HG03064 (cell line): Measurements from ENCODE around the gene IDH1.
"Not testable (repeated sequence)": the region's sequence is repeated elsewhere in the genome, so short reads cannot be mapped to it uniquely, and the experiment has no call there.

ENCODE experiments used
- ATAC-seq: cut with Tn5 transposase; IDR thresholded peaks from one replicate; pipeline ENCODE4 v1.9.1; 2021; ENCODE audit warnings: low read depth; ENCODE audit not compliant: unreplicated experiment

IDH1 gene

DNA sequence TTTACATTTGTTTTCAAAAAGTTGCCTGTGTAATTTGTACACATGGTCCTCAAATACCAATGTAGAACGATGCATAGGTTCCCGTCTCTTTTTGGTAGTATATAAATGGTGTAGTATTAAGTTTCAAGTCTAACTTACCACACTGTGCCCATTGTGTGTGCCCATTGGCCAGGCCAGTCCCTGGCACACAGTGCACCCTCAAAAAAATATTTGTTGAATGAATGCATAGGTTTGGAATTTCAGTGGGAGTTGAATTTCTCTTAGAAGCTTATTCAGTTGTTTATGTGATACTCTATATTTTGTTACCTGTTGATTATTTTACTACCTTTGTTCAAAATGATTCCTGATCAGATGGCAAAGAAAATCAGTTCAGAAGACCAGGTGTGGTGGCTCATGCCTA, 30.1 kb downstream of the IDH1 start:
- ATAC-seq: no peak

DNA sequence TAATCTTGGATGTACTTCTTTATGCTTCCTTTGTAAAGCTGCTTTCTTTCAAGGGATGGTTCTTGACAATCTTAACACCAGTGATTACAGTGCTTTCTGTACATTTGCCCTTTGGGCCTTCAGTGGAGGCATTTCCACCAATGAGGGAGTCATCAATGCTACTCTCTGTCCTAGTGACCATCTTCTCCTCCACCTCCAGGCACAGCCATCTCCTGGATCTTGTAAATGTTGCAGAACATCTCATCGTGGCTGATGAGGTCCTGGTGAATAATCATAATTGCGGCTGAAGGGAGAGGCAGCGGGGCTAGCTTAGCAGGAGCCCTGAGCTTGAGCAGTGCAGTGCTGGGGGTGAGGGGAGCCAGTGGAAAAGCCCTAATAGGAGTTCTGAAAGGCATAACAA, 32.5 kb downstream of the IDH1 start:
- ATAC-seq: no peak

DNA sequence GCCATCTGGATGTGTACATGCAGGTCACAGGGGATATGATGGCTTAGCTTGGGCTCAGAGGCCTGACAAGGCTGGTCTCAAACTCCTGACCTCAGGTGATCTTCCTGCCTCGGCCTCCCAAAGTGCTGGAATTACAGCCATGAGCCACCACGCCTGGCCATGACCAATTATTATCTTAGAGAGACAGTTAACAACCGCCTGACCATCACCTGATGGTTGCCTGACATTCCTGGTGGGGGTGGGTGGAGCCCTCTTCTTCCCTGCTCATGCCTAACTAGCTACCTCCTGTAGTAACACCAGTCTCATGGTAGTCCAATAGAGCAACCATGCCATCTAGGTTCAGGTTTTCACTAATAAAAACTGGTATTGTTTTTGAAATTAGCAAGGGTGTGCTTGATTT, 33.0 kb downstream of the IDH1 start:
- not testable (repeated sequence) for ATAC-seq

DNA sequence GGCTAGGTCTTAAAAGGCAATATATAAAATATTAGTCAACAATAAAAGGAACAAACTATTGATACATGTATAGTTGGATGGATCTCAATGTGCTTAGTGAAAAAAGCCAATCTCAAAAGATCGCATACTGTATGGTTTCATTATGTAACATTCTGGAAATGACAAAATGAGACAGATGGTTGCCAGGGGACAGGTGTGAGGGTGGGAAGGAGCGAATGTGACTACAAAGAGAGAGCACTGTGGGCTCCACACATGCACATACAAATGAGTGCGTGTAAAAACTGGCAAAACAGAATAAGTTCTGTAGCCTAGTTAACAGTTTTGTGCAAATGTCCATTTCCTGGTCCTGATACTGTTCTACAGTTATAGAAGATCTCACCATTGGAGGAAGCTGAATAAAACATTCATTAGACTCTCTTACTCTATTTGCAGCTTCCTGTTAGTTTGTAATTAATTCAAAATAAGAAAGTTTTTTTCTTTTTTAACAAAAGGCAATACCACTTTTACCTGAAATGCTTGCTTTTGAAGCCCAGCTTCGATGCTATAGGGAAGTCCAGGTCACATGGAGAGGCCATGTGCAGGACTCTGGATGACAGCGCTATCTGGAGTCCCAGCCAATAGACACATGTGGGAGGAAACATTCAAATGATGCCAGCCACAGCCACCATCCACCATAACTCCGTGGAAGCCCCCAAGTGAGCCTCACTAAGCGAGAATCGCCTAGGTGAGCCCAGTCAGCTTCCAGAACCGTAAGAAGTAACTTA, 44.0 kb downstream of the IDH1 start:
- no peak for ATAC-seq

DNA sequence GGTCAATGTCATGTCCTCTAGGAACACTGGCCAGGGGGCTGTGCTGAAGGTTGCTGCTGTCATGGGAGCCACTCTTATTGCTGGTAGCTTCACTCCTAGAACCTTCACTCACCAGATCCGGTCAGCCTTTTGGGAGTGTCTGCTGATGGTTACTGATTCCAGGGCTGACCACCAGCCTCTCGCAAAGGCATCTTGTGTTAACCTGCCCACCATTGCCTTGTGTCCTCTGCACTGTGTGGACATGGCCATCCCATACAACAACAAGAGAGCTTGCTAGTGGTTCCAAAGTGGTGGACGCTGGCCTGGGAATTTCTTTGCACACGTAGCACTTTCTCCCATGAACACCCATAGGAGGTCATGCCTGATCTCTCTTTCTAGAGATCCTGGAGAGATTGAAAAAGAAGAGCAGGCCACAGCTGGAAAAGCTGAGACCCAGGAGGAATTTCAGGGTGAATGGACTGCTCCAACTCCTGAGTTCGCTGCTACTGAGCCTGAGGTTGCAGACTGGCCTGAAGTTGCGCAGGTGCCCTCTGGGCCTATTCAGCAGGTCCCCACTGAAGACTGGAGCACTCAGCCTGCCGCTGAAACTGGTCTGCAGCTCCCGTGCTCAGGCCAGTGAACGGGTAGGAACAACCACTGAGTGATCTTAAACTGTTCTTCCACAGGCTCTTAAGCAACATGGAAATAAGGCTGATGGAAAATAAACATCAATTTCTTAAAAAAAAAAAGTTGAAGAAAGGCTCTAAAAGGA, 46.4 kb downstream of the IDH1 start:
- ATAC-seq: no peak

DNA sequence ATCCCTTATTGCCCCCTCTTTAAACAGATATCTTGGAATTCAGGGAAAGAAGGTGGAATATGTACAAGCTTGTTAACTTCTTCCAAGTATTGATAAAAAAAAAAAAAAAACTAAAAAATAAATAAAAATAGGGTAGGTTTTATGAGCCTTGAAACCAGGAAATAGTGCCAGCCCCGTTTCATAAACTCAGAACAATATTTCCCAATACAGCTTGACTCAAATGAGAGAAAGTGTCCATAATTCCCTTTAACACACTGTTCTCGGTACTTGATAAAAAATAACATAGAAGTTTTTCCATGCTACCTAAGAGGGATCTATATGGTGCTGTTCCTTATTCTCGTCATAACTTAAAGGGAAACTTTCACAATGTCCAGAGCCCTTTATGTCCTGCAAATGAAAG, 47.1 kb downstream of the IDH1 start:
- ATAC-seq: no peak

DNA sequence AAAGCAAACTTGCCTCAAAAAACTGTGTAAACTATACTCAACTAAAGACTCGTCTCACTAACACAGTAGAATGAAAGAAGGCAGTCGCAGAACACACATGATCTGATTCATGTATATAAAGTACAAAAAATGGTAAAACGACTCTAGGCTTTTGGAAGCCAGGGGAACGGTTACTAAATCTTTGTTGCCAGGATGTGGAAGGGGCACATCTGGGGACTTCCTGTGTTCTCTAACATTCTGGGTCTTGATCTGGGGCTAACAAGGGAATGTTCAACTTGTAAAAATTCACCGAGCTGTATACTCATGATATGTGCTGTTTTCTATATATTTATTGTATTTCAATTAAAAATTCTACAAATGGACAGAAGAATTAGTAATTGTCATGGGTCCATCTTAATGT, 50.7 kb downstream of the IDH1 start:
- no peak for ATAC-seq

DNA sequence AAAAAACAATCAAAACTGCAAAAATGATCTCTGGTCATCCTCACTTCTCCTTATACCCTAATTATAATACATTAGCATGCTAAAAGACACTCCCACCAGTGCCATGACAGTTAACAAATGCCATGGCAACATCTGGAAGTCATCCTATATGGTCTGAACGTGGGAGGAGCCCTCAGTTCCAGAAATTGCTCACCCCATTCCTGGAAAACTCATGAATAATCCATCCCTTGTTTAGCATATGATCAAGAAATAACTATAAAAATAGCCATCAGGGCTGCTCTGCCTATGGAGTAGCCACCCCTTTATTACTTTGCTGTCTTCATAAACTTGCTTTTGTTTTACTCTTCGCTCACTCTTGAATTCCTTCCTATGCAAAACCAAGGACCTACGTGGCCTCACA, 59.3 kb downstream of the IDH1 start:
- no peak for ATAC-seq

DNA sequence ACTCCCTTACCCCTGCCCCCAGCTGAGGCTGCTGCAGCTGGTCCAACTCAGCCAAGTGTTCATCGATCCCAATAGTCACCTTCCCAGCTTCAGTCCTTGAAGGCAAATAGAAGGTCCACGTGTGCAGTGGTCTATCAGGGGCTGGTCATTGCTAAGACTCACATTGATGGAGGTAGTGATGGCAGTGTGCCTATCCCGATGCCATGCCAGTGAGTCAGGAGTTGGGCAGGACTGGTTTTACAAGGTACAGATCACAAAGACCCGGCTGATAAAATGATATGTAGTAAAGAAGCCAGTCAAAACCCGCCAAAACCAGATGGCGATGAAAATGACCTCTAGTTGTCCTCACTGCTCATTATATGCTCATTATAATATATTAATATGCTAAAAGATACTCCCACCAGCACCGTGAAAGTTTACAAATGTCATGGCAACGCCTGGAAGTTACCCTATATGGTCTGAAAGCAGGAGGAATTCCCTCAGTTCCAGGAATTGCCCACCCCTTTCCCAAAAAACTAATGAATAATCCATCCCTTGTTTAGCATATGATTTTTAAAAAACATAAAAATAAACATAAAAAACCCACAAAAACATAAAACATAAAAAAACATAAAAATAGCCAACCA, 62.1 kb downstream of the IDH1 start:
- ATAC-seq: no peak

DNA sequence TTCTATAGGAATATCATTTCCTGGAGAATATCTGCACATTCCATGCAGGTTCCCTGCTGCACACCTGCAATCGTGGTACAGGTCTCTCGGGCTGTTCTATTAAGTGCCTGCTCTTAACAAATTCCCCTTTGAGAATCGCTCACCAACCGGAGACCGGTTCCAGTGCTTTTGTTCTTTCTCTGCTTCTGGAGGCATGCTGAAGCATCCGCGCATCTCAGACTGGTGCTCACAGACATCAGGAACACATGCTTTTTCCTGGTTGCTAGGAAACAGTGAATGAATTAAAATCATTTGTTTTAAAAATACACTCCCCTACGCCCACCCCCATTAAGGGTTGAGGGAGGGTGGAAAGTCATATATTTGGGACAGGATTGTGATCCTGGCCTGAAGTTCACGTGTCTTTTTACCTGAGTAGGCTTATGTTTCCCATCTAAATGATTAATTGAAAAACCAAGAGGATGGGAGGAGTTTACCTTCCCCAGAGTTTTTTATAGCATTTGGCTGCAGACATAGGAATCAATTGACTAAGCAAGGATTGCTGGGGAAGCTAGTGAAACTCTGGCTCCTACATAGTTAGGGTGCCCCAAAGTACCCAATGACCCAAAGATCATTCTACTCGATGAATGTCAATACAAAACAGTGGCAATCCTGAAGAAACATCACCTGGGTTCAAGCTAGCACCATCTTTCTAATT, 64.9 kb downstream of the IDH1 start, which contains the start of gene C2orf80:
C2orf80 (minus strand) TSS at position 221 of the 694 bp plus-strand sequence. CDS start 3,044 bp downstream, outside the sequence.
- no peak for ATAC-seq

DNA sequence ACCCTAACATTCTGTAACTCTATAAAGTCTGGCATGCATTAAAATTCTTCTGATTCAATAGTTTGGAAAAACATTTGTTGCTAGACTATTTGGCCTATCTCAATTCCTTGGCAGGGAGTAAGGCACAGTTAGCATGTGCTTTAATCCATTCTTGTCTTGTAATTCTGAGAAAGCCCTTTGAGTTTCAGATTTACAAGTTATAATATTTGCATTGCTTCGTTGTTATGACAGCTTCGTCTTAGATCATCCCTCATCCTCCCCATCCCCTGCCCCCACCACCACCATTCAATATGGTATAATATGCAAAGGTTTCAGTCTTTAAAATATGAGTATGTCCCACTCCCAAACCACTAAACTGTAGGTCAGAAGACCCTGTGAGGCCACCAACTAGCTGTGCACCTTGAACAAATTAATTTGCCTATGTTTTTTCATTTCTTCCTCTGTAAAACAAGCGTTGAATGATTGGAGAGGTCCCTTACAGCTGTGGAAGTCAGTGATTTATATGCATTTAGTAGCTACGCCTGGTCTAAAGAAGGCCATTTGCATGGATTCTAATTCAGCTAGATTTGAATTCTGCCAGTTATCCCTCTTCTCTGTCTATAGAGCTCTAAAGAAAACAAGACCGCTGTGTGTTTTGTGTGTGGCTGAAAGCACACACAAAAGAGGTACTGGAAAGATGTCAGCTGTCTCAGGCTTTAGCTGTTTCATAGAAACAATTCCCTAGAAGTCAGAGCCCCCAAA, 65.6 kb downstream of the IDH1 start:
- ATAC-seq: no peak

DNA sequence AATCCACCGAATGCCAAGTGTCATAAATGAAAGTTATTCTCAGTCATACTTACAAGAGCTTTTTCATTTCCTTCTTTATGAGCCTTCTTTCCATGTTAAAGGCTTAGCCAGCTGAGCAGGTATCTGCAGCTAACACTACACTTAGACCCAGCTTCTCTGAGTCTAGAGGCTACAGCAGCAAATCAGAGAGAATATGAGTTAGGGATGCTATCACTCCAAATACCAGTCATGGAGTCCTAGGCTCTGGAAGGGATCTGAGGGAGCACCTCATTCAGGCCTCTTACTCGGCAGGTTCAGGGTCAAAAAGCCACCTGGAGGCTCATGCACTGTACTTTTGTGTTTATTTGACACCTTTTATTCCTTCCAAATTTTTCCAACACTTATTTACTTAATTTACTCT, 68.0 kb downstream of the IDH1 start:
- no peak for ATAC-seq

DNA sequence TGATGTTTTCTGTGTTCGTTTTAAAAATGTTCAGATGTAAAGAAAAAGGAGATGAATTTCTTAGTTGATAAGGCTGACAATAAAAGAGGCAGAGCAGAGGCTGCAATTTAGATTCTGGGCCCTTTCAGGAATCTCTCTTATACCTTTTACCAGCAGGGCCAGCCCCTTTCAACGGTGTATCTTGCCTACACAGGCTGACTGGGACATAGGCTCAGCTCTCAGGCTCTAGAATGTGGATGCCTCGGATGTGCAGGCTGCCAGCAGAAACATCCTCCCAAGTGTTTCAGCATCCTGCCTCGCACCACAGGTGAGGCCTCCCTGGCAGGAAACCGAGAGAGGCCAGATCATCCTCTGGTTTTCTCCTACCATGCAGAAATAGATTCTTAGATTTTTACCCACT, 68.4 kb downstream of the IDH1 start:
- ATAC-seq: no peak
